Natural killer cell (primary cell): ENCODE measurements around the gene BSDC1. TPM values are rescaled to one million over a fixed set of nuclear protein-coding genes. Genes with fewer than 3 reads are reported as not detected.

Experiments used
- ATAC-seq, 3 donors: fragments of 150-1000 bp in 2 of 3; fragments of 200-7000 bp in 1 of 3; cut with Tn5 transposase; 1 replicate in 1 of 3; 2 replicates in 2 of 3; pipeline ENCODE4 v1.10.0; 2021; ENCODE audit warnings: mild to moderate bottlenecking in 2 of 3, moderate library complexity in 2 of 3
- DNase-seq, 2 donors: peaks; one replicate each; pipeline versions ENCODE4 v3.0.0 to v3.0.0-alpha.2; 2013 to 2021; ENCODE audit warnings: mixed read lengths in 1 of 2
- H3K27ac ChIP-seq: one replicate; pipeline ENCODE4 v1.5.1; 2013; ENCODE audit warnings: mild to moderate bottlenecking, low read length
- H3K27me3 ChIP-seq: one replicate; pipeline ENCODE4 v1.6.1; 2013; ENCODE audit warnings: low read length; ENCODE audit not compliant: control insufficient read depth, insufficient read depth
- H3K36me3 ChIP-seq: one replicate; pipeline ENCODE4 v1.6.1; 2013; ENCODE audit warnings: low read length; ENCODE audit not compliant: control insufficient read depth, insufficient read depth
- H3K4me1 ChIP-seq: one replicate; pipeline ENCODE4 v1.6.1; 2013; ENCODE audit warnings: low read length; ENCODE audit not compliant: control insufficient read depth, insufficient read depth
- H3K4me3 ChIP-seq: one replicate; pipeline ENCODE4 v1.5.1; 2013; ENCODE audit warnings: low read length
- H3K9me3 ChIP-seq: one replicate; pipeline ENCODE4 v1.6.1; 2013; ENCODE audit warnings: low read length; ENCODE audit not compliant: control insufficient read depth, insufficient read depth
- H3K27ac Mint-ChIP-seq, 2 donors: one replicate each; pipeline ENCODE4 v1.8.0; 2022; ENCODE audit warnings: mild to moderate bottlenecking in 2 of 2, mixed read lengths in 2 of 2, moderate library complexity in 1 of 2
- H3K27me3 Mint-ChIP-seq, 2 donors: one replicate each; pipeline ENCODE4 v1.8.0; 2022; ENCODE audit warnings: low read depth in 2 of 2, mixed read lengths in 2 of 2
- H3K36me3 Mint-ChIP-seq: one replicate; pipeline ENCODE4 v1.8.0; 2022; ENCODE audit warnings: mixed read lengths
- H3K4me1 Mint-ChIP-seq, 2 donors: one replicate each; pipeline ENCODE4 v1.8.0; 2022; ENCODE audit warnings: mixed read lengths in 2 of 2
- H3K4me3 Mint-ChIP-seq: one replicate; pipeline ENCODE4 v1.8.0; 2022; ENCODE audit warnings: mild to moderate bottlenecking, moderate library complexity, mixed read lengths
- H3K9me3 Mint-ChIP-seq, 2 donors: one replicate each; pipeline ENCODE4 v1.8.0; 2022; ENCODE audit warnings: mixed read lengths in 2 of 2
- CTCF ChIP-seq: fragments of 200-600 bp; IDR thresholded peaks from one replicate; pipeline ENCODE4 v1.8.0; 2022; ENCODE audit warnings: antibody characterized with exemption
- WGBS: methylation state at CpG from one replicate; pipeline ENCODE4 v1.1.7; 2013; ENCODE audit warnings: missing lambda C conversion rate; ENCODE audit not compliant: insufficient coverage; 5-methylcytosine and 5-hydroxymethylcytosine counted together
- intact Hi-C: fragments of 100-400 bp; cut with micrococcal nuclease; formaldehyde crosslinking; loops from one replicate; pipeline ENCODE4 v1.14.2; 2022
- total RNA-seq, 4 donors: library from RNA; stranded (reverse); fragments of 120-200 nt in 1 of 4; gene quantifications; one replicate each; pipeline versions ENCODE4 v1.2.3 to v1.2.4, GENCODE V29; 2013 to 2022

The BSDC1 gene
- total RNA-seq, 3 donors from 2014 or later (not counting 1 experiment from before 2014, with no cell fraction given): 150 to 203 (median 174) TPM

GRCh38 chr1:32388641-32389040, 5.6 kb downstream of the BSDC1 start:
- peaks cover 6% of the 10 kb centered on the region for H3K4me1 ChIP-seq
- no peak for TF ChIP-seq CTCF
- DNase-seq (no peak), ATAC-seq (no peak)
- no peak overlapping the region for H3K4me3 Mint-ChIP-seq
- no peak overlapping the region for H3K4me3 ChIP-seq
- H3K9me3 ChIP-seq: no peaks in the 10 kb centered on the region
- no peaks in the 10 kb centered on the region for H3K9me3 Mint-ChIP-seq
- H3K36me3 ChIP-seq: peaks cover 56% of the 10 kb centered on the region
- intact Hi-C loops: no loop called here
- H3K27me3 ChIP-seq: no peaks in the 10 kb centered on the region
- peaks cover 5% of the 10 kb centered on the region in 2 donors for H3K4me1 Mint-ChIP-seq
- no peaks in the 10 kb centered on the region for H3K27me3 Mint-ChIP-seq
- WGBS: 94% methylated on average over 6 of the region's 6 CpGs
- no peak overlapping the region for H3K27ac Mint-ChIP-seq
- no peak overlapping the region for H3K27ac ChIP-seq
- no peaks in the 10 kb centered on the region for H3K36me3 Mint-ChIP-seq

GRCh38 chr1:32386676-32387392, 7.4 kb downstream of the BSDC1 start:
- no peaks in the 10 kb centered on the region for H3K9me3 Mint-ChIP-seq
- H3K27ac Mint-ChIP-seq: no peak overlapping the region
- Histone ChIP-seq H3K27ac (no peak overlapping the region), H3K4me3 (no peak overlapping the region), H3K4me1 (no peaks in the 10 kb centered on the region), H3K9me3 (no peaks in the 10 kb centered on the region), H3K27me3 (no peaks in the 10 kb centered on the region), H3K36me3 (peaks cover 71% of the 10 kb centered on the region)
- intact Hi-C loops: no loop called here
- 95% methylated on average over 13 of the region's 13 CpGs for WGBS
- H3K36me3 Mint-ChIP-seq: no peaks in the 10 kb centered on the region
- H3K4me1 Mint-ChIP-seq: no peaks in the 10 kb centered on the region
- H3K4me3 Mint-ChIP-seq: no peak overlapping the region
- no peak for TF ChIP-seq CTCF
- no peaks in the 10 kb centered on the region for H3K27me3 Mint-ChIP-seq
- DNase-seq: no peak
- no peak for ATAC-seq

GRCh38 chr1:32380057-32380456, 14.2 kb downstream of the BSDC1 start:
- peaks cover 14% of the 10 kb centered on the region for H3K36me3 Mint-ChIP-seq
- no peak for ATAC-seq
- Histone ChIP-seq H3K27me3 (no peaks in the 10 kb centered on the region), H3K4me3 (no peak overlapping the region), H3K9me3 (no peaks in the 10 kb centered on the region), H3K27ac (no peak overlapping the region), H3K36me3 (peaks cover 91% of the 10 kb centered on the region), H3K4me1 (no peaks in the 10 kb centered on the region)
- H3K27me3 Mint-ChIP-seq: no peaks in the 10 kb centered on the region
- TF ChIP-seq CTCF: no peak
- no peaks in the 10 kb centered on the region for H3K9me3 Mint-ChIP-seq
- H3K27ac Mint-ChIP-seq: no peak overlapping the region
- no peak overlapping the region for H3K4me3 Mint-ChIP-seq
- WGBS: 94% methylated on average over 9 of the region's 9 CpGs
- intact Hi-C loops: no loop called here
- H3K4me1 Mint-ChIP-seq: no peaks in the 10 kb centered on the region
- no peak for DNase-seq
